GM21390 (cell line): Measurements from ENCODE around the gene TCP11L2.

ENCODE experiments used
- ATAC-seq: cut with Tn5 transposase; IDR thresholded peaks from one replicate; pipeline ENCODE4 v1.9.1; 2021; ENCODE audit not compliant: unreplicated experiment

TCP11L2 gene

GRCh38 chr12:106302401-106303201 is at the start of gene TCP11L2:
TSS of gene TCP11L2 (plus strand) at chr12:106302733. CDS start at chr12:106311076, 8,343 bp downstream.
- ATAC-seq, result peak; percentile 73

DNA sequence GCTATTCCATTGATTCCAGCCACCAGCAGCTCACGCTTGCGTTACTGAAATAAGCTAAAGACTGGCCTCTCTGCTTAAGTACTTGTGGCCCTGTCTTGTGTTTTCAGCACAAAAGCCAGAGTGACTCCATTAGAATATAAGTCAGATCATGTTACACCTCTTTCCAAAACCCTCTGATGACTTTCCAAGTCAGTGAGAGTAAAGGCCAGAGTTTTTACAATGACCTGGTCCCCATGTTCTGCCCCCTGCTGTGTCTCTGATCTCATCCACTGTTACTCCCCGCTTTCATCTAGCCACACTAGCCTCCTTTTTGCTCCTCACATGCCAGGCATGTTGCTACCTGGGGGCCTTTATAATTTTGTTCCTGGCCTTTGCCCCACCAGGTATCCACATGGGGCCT is 47.8 kb upstream of the TCP11L2 start:
- ATAC-seq, result no peak

GRCh38 chr12:106255493-106255892 is 47.0 kb upstream of the TCP11L2 start:
- ATAC-seq, result no peak

- ATAC-seq, result no peak
Measured at GRCh38 chr12:106255952-106256351, 46.6 kb upstream of the TCP11L2 start.

- no peak for ATAC-seq
Measured at GRCh38 chr12:106256524-106256923, 46.0 kb upstream of the TCP11L2 start.

GRCh38 chr12:106258226-106258625 is 44.3 kb upstream of the TCP11L2 start:
- no peak for ATAC-seq

GRCh38 chr12:106258935-106259334 is 43.6 kb upstream of the TCP11L2 start:
- no peak for ATAC-seq

GRCh38 chr12:106265116-106265515 is 37.4 kb upstream of the TCP11L2 start:
- no peak for ATAC-seq

DNA sequence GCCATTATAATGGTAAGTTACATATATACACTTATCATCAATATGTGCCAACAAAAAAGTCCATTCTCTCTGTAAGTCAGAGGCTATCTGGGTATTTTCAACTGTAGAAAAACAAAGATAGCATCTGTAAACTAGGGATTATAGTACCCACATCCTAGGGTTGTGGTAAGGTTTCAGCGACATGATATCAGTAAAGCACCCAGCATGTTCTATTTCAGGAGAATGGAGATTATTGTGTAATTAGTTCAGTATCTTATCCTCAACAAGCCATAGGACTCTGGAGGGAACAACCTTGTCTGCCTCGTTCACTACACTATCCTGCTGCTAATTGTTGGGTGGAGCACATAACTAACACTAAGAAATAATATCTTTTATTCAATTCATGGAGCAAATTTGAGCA is 35.0 kb upstream of the TCP11L2 start:
- no peak for ATAC-seq

DNA sequence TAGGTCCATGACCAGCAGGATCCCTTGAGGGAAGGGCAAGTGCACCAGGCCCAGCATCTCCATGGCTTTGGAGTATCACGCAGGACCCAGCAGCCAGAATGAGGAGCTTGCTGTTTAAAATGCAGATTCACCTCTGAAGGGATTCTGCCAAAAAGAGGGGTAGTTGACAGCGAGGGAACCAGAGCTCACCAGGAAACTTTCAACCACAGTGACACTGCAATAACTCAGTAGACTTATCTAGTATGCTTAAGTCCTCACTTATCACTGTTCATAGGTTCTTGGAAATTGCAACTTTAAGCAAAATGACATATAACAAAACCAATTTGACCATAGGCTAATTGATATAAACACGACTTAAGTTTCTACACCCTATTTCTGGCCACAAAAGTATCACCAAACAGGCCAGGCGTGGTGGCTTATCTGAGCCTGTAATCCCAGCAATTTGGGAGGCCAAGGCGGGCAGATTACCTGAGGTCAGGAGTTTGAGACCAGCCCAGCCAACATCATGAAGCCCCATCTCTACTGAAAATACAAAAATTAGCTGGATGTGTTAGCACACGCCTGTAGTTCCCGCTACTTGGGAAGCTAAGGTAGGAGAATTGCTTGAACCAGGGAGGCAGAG is 33.3 kb upstream of the TCP11L2 start:
- ATAC-seq, result no peak

DNA sequence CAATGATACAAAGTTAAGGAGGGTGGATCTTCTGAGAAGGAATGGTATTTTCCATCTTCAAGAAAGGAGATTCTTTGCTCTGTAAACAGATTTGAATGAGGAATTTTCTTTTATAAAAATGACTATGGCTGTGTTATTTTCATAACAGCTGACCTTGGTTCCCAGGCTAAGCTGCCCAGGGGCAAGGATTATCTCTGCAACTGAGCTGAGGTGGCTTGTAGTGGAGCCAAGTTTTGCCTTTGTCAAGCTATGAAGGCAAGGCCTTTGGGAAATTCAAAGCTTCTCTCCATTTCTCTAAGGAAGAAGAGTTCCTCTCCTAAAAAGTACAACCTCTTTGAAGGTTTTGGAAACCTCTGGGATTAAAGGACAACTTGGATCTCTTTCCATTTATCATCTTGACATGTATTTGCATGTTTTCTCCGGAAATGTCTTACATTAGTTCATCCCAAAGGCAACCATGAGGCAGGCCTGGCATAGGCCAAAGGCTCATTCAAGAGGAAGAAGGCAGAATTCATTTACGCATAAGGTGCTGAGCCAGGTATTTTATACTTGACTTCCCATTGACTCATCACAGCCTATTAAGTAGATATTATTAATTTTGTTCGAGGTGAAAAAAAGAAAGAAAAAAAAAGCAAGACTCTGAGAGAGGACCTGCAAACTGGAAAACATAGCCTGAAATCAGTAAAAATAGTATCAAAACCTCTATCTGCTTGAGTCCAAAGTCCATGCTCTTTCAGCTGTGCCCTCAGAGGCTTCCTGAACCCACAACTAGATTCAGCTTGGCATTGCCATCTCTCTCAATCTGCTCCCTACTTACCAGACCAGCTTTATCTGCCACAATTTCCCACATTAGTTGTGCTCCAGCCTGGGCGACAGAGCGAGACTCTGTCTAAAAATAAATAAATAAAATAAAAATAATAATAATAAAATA is 30.7 kb upstream of the TCP11L2 start:
- no peak for ATAC-seq

DNA sequence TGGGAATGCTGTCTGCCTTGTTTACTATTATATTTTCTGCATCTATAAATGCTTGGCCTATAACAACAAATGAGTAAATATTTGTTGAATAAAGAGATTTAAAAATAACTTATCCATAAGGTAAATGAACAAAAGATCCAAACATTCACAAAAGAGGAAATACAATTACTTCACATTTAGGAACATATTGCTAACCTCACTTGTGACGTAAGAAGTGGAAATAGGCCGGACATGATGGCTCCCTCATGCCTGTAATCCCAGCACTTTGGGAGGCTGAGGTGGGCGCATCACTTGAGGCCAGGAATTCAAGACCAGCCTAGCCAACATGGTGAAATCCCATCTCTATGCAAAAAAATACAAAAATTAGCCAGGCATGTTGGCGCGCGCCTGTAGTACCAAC is 29.0 kb upstream of the TCP11L2 start:
- no peak for ATAC-seq

DNA sequence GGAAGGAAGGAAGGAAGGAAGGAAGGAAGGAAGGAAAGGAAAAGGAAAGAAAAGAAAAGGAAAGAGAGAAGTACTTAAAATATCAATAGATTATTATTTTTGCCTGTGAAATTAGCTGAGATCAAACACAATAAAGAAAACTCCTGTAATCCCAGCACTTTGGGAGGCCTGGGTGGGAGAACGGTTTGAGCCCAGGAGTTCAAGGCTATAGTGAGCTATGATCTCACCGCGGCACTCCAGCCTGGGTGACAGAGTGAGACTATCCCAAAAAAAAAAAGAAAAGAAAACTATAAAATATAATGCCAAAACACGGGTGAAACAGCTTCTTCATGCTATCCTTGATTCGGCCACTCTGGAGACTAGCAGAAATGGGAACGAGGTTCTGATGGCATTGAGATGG is 28.5 kb upstream of the TCP11L2 start:
- no peak for ATAC-seq

DNA sequence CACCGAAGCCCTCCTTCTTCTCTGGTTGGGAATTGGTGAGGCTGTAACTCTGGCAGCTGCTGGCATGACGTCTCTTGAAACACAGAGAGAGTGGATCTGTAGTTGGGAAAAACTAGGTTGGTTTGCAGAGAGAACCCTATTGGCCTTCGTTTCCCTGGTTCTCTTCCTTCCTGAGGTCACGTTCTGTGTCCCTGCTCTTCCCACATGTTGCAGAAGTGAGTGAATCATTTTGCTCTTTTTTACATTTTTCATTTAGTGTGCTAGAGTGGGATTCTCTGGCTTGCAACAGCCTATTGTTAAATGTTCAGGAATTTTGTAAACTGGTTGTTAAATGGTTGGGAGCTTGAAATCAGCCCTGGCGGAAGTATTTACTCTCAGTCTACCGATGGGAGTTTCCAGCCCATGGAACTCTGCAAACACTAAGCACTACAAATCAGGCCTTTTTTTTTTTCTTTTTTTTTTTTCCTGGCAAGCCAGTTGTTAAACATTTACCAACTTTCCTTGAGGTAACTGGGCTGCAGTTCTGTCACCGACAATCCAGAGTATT is 27.9 kb upstream of the TCP11L2 start:
- no peak for ATAC-seq

DNA sequence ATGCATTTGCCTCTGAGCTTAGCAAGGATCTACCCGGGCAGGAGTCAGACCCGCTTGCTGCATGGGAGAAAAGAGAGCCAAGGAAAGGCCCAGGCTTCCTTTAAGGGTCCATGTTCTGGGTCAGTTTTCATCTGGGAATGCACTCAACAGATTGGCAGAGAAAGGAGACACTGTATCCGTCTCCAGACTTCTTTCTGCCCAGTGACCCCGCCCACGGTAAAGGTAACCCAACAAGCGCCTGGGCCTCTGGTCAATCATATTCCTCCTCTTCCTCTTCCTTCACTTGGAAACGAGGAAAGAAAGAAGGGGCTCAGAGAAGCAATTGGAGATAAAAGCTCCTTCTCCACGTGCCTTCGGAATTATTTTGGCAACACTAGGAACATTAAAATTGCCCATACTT is 27.1 kb upstream of the TCP11L2 start:
- no peak for ATAC-seq

- ATAC-seq, result peak; percentile 83
Measured at GRCh38 chr12:106276032-106276740, 26.3 kb upstream of the TCP11L2 start.

DNA sequence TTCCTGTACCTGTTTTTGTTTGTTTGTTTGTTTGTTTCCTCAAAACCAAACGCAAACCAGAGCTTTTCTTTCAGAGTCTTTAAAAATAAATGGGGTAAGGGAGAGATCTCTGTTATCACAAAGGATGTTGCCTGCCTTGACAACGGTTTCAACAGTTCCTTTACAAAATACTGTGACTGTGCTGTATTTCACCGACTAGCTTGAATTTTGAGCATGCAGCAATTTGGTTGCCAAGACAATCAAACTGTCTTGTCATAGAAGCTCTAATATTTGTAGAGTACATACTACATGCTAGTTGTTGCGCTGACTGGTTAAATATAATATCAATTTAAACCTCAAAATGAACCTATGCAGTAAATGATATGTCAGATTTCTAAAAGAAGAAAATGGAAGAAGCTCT is 22.4 kb upstream of the TCP11L2 start:
- ATAC-seq, result no peak

DNA sequence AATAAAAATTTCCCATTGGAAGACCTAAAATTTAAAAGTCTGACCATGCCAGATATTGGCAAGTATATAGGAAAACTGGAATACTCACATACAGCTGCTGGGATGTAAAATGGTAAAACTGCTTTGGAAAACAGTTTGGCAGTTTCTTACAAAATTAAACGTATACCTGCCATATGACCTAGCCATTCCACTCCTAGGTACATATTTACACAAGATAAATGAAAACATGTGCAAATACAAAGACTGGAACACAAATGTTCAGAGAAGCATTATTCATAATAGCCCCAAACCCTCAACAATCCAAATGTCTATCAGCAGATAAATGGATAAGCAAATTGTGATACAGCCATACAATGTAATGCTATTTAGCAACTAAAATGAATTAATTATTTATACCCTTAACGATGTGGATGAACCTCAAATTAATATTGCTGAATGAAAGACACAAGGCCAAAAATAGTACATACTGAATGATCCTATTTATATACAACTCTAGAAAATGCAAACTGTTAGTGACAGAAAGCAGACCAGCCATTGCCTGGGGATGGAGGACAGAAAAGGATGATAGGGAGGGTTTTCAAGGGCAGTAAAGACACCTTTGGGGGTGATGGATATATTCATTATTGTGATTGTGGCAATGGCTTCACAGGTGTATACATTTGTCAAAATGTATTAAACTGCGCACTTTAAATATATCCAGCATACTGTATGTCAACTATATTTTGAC is 21.3 kb upstream of the TCP11L2 start:
- no peak for ATAC-seq

DNA sequence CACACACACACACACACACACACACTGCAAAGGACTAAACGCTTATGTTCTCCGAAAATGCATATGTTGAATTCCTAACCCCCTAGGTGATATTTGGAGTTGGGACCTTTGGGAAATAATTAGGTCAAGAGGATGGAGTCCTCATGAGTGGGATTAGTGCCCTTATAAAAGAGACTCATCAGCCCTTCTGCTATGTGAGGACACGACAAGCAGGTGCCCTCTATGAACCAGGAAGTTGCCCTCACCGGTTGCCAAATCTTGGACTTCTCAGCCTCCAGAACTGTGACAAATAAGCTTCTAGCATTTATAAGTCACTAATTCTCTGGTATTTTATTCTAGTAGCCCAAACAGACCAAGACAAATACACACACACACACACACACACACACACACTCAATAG is 20.7 kb upstream of the TCP11L2 start:
- no peak for ATAC-seq
